ENCODE measurements around the gene PNN. TPM values are rescaled to one million over a fixed set of nuclear protein-coding genes. Genes with fewer than 3 reads are reported as not detected.
"Not testable (repeated sequence)": the region's sequence is repeated elsewhere in the genome, so short reads cannot be mapped to it uniquely, and the experiment has no call there.

PNN gene
- total RNA-seq, 4 donors from 2014 or later, result 9.2 to 16.2 (median 13.7) TPM

GRCh38 chr14:39145266-39145966 is 29.6 kb upstream of the PNN start:
- ATAC-seq (no peak), DNase-seq (no peak)
- Histone ChIP-seq H3K4me3 (no peak overlapping the region), H3K36me3 (peaks cover 0 to 24% of the 10 kb centered on the region in 2 donors), H3K27ac (no peak overlapping the region), H3K9me3 (no peaks in the 10 kb centered on the region), H3K27me3 (no peaks in the 10 kb centered on the region), H3K4me1 (no peaks in the 10 kb centered on the region)
- in situ Hi-C loops (cut with MboI; ENCODE audit: low sequenced_read_pairs in 4 of 4) (no loop called here), intact Hi-C loops (cut with DNase I; ENCODE audit: low total_unique reads) (no loop called here)
- TF ChIP-seq CTCF (IDR thresholded peaks at IDR 0.05 in 4 of 5, conservative IDR thresholded peaks at IDR 0.05 in 1 of 5) (no peak), POLR2A (IDR thresholded peaks at IDR 0.05) (no peak)

DNA sequence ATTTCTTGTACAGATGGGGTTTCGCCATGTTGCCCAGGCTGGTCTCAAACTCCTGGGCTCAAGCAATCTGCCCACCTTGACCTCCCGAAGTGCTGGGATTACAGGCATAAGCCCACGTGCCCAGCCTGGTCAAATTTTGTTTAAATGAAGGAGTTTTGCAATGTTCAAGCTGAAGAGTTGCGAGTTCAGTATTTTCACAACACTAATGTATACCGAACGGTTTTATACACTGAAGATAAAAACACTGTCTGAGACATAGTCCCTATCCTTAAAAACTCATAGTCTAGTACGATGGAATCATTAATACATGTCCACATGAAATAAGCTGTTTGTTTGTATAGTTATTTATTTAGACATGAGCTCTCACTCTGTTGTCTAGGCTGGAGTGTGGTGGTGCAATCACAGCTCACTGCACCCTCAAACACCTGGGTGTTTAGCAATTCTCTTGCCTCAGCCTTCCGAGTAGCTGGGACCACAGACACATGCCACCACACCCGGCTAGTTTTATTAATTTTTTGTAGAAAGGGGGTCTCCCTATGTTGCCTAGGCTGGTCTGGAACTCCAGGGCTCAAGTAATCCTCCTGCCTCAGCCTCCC is 20.4 kb upstream of the PNN start:
- ATAC-seq (no peak), DNase-seq (no peak)
- in situ Hi-C loops (cut with MboI; ENCODE audit: low sequenced_read_pairs in 4 of 4) (no loop called here), intact Hi-C loops (cut with DNase I; ENCODE audit: low total_unique reads) (no loop called here)
- no peak overlapping the region for H3K4me3 ChIP-seq
- H3K27me3 ChIP-seq, result no peaks in the 10 kb centered on the region
- H3K27ac ChIP-seq, result no peak overlapping the region
- TF ChIP-seq CTCF (IDR thresholded peaks at IDR 0.05 in 4 of 5, conservative IDR thresholded peaks at IDR 0.05 in 1 of 5), result no peak
- no peak for TF ChIP-seq POLR2A (IDR thresholded peaks at IDR 0.05)
- H3K9me3 ChIP-seq, result no peaks in the 10 kb centered on the region
- H3K36me3 ChIP-seq, result peaks cover 3 to 53% of the 10 kb centered on the region in 2 donors
- no peaks in the 10 kb centered on the region for H3K4me1 ChIP-seq

GRCh38 chr14:39157491-39157890 is 17.6 kb upstream of the PNN start:
- H3K4me1 ChIP-seq, result peaks cover 0 to 3% of the 10 kb centered on the region in 2 donors
- no peak overlapping the region for H3K4me3 ChIP-seq
- intact Hi-C loops (cut with DNase I; ENCODE audit: low total_unique reads), result no loop called here
- in situ Hi-C loops (cut with MboI; ENCODE audit: low sequenced_read_pairs in 4 of 4), result no loop called here
- H3K9me3 ChIP-seq, result no peaks in the 10 kb centered on the region
- TF ChIP-seq POLR2A (IDR thresholded peaks at IDR 0.05), result no peak
- peaks cover 3 to 36% of the 10 kb centered on the region in 2 donors for H3K36me3 ChIP-seq
- ATAC-seq (no peak), DNase-seq (no peak)
- H3K27ac ChIP-seq, result no peak overlapping the region
- no peaks in the 10 kb centered on the region for H3K27me3 ChIP-seq

DNA sequence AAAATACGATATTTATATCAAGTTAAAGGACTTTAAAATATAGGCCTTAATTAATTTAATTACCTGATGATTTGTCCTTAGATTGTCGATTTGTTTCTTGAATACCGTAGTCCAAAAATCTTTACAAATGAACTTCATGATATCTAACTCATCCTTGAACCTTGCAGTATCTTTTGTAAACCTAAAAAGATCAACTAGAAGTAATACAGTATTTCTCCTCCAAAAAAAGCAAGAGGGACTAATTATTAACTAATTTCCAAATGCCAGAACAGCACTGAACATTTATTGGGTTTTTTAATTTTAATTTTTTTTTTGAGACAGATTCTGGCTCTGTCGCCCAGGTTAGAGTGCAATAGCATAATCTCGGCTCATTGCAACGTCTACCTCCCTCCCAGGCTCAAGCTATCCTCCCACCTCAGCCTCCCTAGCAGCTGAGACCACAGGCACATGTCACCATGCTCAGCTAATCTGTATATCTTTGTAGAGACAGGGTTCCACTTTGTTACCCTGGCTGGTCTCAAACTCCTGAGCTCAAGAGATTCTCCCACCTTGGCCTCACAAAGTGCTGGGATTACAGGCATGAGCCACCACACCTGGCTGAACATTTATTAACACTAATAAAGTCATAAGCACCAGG is 16.7 kb upstream of the PNN start:
- Histone ChIP-seq H3K36me3 (peaks cover 3 to 32% of the 10 kb centered on the region in 2 donors), H3K27me3 (no peaks in the 10 kb centered on the region), H3K4me3 (no peak overlapping the region), H3K4me1 (peaks cover 0 to 3% of the 10 kb centered on the region in 2 donors), H3K9me3 (no peaks in the 10 kb centered on the region), H3K27ac (no peak overlapping the region)
- DNase-seq (no peak), ATAC-seq (no peak)
- TF ChIP-seq CTCF (IDR thresholded peaks at IDR 0.05 in 4 of 5, conservative IDR thresholded peaks at IDR 0.05 in 1 of 5), result no peak
- intact Hi-C loops (cut with DNase I; ENCODE audit: low total_unique reads) (no loop called here), in situ Hi-C loops (cut with MboI; ENCODE audit: low sequenced_read_pairs in 4 of 4) (no loop called here)

- peaks cover 0 to 3% of the 10 kb centered on the region in 2 donors for H3K4me1 ChIP-seq
- no peak for ATAC-seq
- DNase-seq, result no peak
- H3K36me3 ChIP-seq, result peaks cover 3 to 21% of the 10 kb centered on the region in 2 donors
- H3K9me3 ChIP-seq, result no peaks in the 10 kb centered on the region
- H3K27ac ChIP-seq, result no peak overlapping the region
- intact Hi-C loops (cut with DNase I; ENCODE audit: low total_unique reads), result no loop called here
- H3K4me3 ChIP-seq, result no peak overlapping the region
- in situ Hi-C loops (cut with MboI; ENCODE audit: low sequenced_read_pairs in 4 of 4), result no loop called here
- no peak for TF ChIP-seq CTCF (IDR thresholded peaks at IDR 0.05 in 4 of 5, conservative IDR thresholded peaks at IDR 0.05 in 1 of 5)
- no peak for TF ChIP-seq POLR2A (IDR thresholded peaks at IDR 0.05)
- H3K27me3 ChIP-seq, result no peaks in the 10 kb centered on the region
Measured at GRCh38 chr14:39160494-39160893, 14.6 kb upstream of the PNN start.

- H3K27ac ChIP-seq; ATAC-seq; H3K27me3 ChIP-seq; DNase-seq; H3K9me3 ChIP-seq; H3K4me3 ChIP-seq; intact Hi-C loops (cut with DNase I; ENCODE audit: low total_unique reads); H3K36me3 ChIP-seq; in situ Hi-C loops (cut with MboI; ENCODE audit: low sequenced_read_pairs in 4 of 4): not testable (repeated sequence)
- H3K4me1 ChIP-seq, result peaks cover 20 to 23% of the 10 kb centered on the region in 2 donors
Measured at GRCh38 chr14:39167797-39168320, 7.2 kb upstream of the PNN start.
